SK-N-SH treated with all-trans-retinoic acid at 6 μM for 48 hours (cell line): ENCODE measurements around the gene CT47B1.
"Not testable (repeated sequence)": the region's sequence is repeated elsewhere in the genome, so short reads cannot be mapped to it uniquely, and the experiment has no call there.

ENCODE experiments used
- ATAC-seq: fragments of 200-7000 bp; cut with Tn5 transposase; 3 replicates; pipeline ENCODE4 v1.9.1; 2020; ENCODE audit warnings: mild to moderate bottlenecking, moderate library complexity
- ARNTL ChIP-seq: fragments of 450-650 bp; formaldehyde crosslinking; IDR thresholded peaks from 2 replicates; pipeline ENCODE4 v1.5.0; 2020; ENCODE audit warnings: low read depth, mild to moderate bottlenecking, moderate library complexity, borderline replicate concordance
- CSDC2 ChIP-seq: fragments of 250-450 bp; sonication (Bioruptor Pico); IDR thresholded peaks from 2 replicates; pipeline ENCODE4 v1.5.0; 2020; ENCODE audit warnings: mild to moderate bottlenecking, moderate library complexity
- ESRRG ChIP-seq: fragments of 250-450 bp; sonication (Bioruptor Pico); IDR thresholded peaks from 2 replicates; pipeline ENCODE4 v1.6.1; 2021; ENCODE audit warnings: mild to moderate bottlenecking
- GLIS3 ChIP-seq: fragments of 250-450 bp; sonication (Bioruptor Pico); IDR thresholded peaks from 2 replicates; pipeline ENCODE4 v1.5.0; 2020; ENCODE audit warnings: mild to moderate bottlenecking, moderate library complexity
- ISL1 ChIP-seq: fragments of 250-450 bp; sonication (Bioruptor Pico); IDR thresholded peaks from 2 replicates; pipeline ENCODE4 v2.1.2; 2022; ENCODE audit warnings: mild to moderate bottlenecking, moderate library complexity
- OSR1 ChIP-seq: fragments of 250-450 bp; sonication (Bioruptor Pico); IDR thresholded peaks from 2 replicates; pipeline ENCODE4 v1.8.0; 2022; ENCODE audit warnings: moderate library complexity, mild to moderate bottlenecking, inconsistent platforms
- RARB ChIP-seq: fragments of 250-450 bp; sonication (Bioruptor Pico); IDR thresholded peaks from 2 replicates; pipeline ENCODE4 v1.8.0; 2021; ENCODE audit warnings: mild to moderate bottlenecking, moderate library complexity
- SNAI2 ChIP-seq: fragments of 250-450 bp; sonication (Bioruptor Pico); IDR thresholded peaks from 2 replicates; pipeline ENCODE4 v1.5.0; 2020; ENCODE audit warnings: mild to moderate bottlenecking, moderate library complexity
- TCF4 ChIP-seq: fragments of 250-450 bp; sonication (Bioruptor Pico); IDR thresholded peaks from 2 replicates; pipeline ENCODE4 v1.8.0; 2021; ENCODE audit warnings: mild to moderate bottlenecking, moderate library complexity, borderline replicate concordance
- TOX ChIP-seq: fragments of 250-450 bp; sonication (Bioruptor Pico); IDR thresholded peaks from 2 replicates; pipeline ENCODE4 v1.8.0; 2021; ENCODE audit warnings: mild to moderate bottlenecking, moderate library complexity, borderline replicate concordance
- ZC3H10 ChIP-seq: fragments of 250-450 bp; sonication (Bioruptor Pico); IDR thresholded peaks from 2 replicates; pipeline ENCODE4 v1.5.1; 2021; ENCODE audit warnings: mild to moderate bottlenecking, moderate library complexity
- ZFP3 ChIP-seq: fragments of 250-450 bp; sonication (Bioruptor Pico); IDR thresholded peaks from 2 replicates; pipeline ENCODE4 v1.5.0; 2020; ENCODE audit warnings: mild to moderate bottlenecking, moderate library complexity
- ZFP30 ChIP-seq: fragments of 450-650 bp; formaldehyde crosslinking; IDR thresholded peaks from 2 replicates; pipeline ENCODE4 v1.5.0; 2022; ENCODE audit warnings: mild to moderate bottlenecking, moderate library complexity
- ZNF565 ChIP-seq: fragments of 450-650 bp; formaldehyde crosslinking; conservative IDR thresholded peaks from 2 replicates; pipeline ENCODE4 v1.5.0; 2020; ENCODE audit warnings: low read depth, mild to moderate bottlenecking, moderate library complexity
- ZNF70 ChIP-seq: fragments of 450-650 bp; formaldehyde crosslinking; IDR thresholded peaks from 2 replicates; pipeline ENCODE4 v1.5.0; 2020; ENCODE audit warnings: mild to moderate bottlenecking, moderate library complexity
- ZNF8 ChIP-seq: fragments of 450-650 bp; formaldehyde crosslinking; IDR thresholded peaks from 2 replicates; pipeline ENCODE4 v1.5.0; 2020; ENCODE audit warnings: mild to moderate bottlenecking, moderate library complexity
- TF ChIP-seq, protein P1 (sequence below): fragments of 250-450 bp; sonication (Bioruptor Pico); IDR thresholded peaks from 2 replicates; pipeline ENCODE4 v1.5.1; 2020; ENCODE audit warnings: low read depth, mild to moderate bottlenecking, moderate library complexity
- TF ChIP-seq, protein P2 (sequence below): fragments of 250-450 bp; sonication (Bioruptor Pico); IDR thresholded peaks from 2 replicates; pipeline ENCODE4 v1.5.1; 2021; ENCODE audit warnings: mild to moderate bottlenecking, moderate library complexity
- TF ChIP-seq, protein P3 (sequence below): fragments of 250-450 bp; sonication (Bioruptor Pico); IDR thresholded peaks from 2 replicates; pipeline ENCODE4 v1.5.0; 2020; ENCODE audit warnings: mild to moderate bottlenecking, moderate library complexity
- TF ChIP-seq, protein P4 (sequence below): fragments of 250-450 bp; sonication (Bioruptor Pico); IDR thresholded peaks from 2 replicates; pipeline ENCODE4 v1.8.0; 2020; ENCODE audit warnings: mild to moderate bottlenecking, moderate library complexity, borderline replicate concordance

CT47B1 gene

DNA sequence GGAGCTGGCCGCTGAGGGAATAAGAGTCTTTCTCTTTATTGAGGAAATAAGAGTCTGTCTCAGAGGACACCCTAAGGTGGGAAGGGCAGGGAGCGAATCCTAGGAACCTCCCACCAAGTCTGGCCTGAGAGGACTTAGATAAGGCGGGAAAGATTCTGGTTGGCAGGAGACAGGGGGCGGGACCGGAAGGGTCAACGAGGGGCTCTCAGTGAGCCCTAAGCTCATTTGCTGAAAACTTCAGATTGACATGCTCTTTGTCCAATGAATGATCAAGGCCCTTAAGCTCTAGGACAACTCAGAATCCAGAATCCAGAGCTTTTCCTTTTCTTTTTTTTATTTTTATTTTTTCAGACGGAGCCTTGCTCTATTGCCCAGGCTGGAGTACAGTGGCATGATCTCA lies at the start of gene CT47B1:
CT47B1 (minus strand) TSS at position 101 of the 400 bp plus-strand sequence. CDS start 196 bp downstream, outside the sequence.
- ATAC-seq, result not testable (repeated sequence)

DNA sequence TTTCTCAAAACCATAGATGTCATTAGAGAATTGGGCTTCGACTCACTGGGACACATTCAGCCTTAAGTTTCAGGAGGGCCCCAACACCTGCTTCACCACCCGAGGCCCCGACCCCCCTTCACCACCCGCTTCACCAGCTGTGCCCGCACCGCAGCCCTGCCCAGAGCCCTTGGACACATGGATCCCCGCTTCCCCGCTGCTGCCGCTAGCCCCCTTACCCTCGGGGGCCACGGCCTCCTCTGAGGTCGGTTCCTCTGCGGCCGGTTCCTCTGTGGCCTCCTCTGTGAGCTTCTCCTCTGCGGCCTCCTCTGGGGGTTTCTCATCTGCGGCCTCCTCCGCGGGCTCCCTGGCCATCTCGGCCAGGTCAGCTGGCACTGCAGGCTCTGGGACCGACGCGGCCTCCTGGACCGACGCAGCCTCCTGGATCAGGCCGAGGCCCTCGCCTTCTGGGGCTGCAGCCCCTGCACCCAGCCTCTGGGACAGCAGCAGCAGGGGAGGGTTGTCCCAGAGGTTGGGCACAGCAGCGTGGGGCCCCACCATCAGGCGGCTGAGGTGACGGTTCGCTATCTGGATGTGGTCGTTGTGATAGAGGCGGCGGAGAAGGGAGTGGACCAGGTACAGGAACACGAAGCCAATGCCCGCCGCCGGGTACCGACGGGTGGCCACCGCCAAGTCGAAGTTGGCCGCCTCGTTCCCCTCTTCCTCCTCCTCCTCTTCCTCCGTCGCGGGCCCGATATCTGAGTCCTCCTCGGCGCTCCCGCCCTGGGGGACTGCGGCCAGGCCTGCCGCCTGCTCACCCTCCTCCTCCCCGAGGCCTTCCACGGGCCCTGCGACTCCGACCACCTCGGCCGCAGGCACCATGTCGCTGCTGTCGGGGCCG lies 748 bp downstream of the CT47B1 start:
- TF ChIP-seq SNAI2, result no peak
- TF ChIP-seq CSDC2 (CRISPR knock-in tag), result no peak
- TF ChIP-seq TCF4, result no peak
- ATAC-seq, result no peak

DNA sequence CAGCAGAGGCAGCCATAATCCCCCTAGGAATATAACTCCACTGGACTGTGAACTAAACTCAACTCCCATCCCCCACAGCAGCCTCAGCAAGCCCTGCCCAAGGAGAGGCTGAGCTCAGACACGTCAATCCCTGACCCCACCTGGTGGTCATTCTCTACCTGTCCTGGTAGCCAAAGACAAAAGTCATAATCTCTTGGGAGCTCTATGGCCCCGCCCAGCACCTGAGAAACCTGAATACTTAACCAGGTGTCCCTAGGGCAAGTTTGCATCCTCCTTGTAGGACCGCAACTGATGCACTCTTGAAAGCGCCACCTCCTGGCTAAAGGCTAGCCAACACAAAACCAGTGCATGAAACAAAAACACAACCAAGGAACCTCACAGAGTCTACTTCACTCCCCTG lies 18.4 kb downstream of the CT47B1 start:
- no peak for TF ChIP-seq OSR1 (CRISPR knock-in tag)
- TF ChIP-seq, protein P1, sequence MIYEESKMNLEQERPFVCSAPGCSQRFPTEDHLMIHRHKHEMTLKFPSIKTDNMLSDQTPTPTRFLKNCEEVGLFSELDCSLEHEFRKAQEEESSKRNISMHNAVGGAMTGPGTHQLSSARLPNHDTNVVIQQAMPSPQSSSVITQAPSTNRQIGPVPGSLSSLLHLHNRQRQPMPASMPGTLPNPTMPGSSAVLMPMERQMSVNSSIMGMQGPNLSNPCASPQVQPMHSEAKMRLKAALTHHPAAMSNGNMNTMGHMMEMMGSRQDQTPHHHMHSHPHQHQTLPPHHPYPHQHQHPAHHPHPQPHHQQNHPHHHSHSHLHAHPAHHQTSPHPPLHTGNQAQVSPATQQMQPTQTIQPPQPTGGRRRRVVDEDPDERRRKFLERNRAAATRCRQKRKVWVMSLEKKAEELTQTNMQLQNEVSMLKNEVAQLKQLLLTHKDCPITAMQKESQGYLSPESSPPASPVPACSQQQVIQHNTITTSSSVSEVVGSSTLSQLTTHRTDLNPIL (CRISPR knock-in tag), result no peak
- TF ChIP-seq ZFP3, result no peak
- no peak for TF ChIP-seq TCF4
- TF ChIP-seq, protein P2, sequence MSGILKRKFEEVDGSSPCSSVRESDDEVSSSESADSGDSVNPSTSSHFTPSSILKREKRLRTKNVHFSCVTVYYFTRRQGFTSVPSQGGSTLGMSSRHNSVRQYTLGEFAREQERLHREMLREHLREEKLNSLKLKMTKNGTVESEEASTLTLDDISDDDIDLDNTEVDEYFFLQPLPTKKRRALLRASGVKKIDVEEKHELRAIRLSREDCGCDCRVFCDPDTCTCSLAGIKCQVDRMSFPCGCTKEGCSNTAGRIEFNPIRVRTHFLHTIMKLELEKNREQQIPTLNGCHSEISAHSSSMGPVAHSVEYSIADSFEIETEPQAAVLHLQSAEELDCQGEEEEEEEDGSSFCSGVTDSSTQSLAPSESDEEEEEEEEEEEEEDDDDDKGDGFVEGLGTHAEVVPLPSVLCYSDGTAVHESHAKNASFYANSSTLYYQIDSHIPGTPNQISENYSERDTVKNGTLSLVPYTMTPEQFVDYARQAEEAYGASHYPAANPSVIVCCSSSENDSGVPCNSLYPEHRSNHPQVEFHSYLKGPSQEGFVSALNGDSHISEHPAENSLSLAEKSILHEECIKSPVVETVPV (CRISPR knock-in tag), result no peak
- TF ChIP-seq ZNF70, result no peak
- TF ChIP-seq, protein P3, sequence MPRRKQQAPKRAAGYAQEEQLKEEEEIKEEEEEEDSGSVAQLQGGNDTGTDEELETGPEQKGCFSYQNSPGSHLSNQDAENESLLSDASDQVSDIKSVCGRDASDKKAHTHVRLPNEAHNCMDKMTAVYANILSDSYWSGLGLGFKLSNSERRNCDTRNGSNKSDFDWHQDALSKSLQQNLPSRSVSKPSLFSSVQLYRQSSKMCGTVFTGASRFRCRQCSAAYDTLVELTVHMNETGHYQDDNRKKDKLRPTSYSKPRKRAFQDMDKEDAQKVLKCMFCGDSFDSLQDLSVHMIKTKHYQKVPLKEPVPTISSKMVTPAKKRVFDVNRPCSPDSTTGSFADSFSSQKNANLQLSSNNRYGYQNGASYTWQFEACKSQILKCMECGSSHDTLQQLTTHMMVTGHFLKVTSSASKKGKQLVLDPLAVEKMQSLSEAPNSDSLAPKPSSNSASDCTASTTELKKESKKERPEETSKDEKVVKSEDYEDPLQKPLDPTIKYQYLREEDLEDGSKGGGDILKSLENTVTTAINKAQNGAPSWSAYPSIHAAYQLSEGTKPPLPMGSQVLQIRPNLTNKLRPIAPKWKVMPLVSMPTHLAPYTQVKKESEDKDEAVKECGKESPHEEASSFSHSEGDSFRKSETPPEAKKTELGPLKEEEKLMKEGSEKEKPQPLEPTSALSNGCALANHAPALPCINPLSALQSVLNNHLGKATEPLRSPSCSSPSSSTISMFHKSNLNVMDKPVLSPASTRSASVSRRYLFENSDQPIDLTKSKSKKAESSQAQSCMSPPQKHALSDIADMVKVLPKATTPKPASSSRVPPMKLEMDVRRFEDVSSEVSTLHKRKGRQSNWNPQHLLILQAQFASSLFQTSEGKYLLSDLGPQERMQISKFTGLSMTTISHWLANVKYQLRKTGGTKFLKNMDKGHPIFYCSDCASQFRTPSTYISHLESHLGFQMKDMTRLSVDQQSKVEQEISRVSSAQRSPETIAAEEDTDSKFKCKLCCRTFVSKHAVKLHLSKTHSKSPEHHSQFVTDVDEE (CRISPR knock-in tag), result no peak
- ATAC-seq, result no peak

DNA sequence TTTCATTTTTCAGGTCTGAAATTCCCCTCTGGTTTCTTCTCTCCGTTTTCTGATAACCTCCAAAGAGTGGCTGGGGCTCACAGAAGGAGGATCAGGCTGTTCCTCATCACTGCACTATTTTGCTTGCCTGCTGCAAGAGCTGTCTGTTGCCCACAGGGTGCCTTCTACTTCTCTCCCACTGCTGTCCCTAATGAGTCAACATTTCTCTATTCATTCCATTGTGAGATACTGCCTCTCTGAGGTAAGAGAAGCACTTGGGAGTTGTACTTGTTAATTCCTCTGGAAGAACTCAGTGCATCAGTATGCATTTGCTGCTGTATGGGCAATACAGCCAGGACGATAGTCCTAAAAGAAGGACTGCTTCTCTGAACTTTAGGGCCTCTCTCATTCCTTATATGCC lies 34.8 kb downstream of the CT47B1 start:
- TF ChIP-seq SNAI2, result no peak
- no peak for TF ChIP-seq ZNF565
- no peak for TF ChIP-seq ZC3H10
- TF ChIP-seq ZNF70, result no peak
- no peak for TF ChIP-seq ESRRG (CRISPR knock-in tag)
- TF ChIP-seq ARNTL (CRISPR knock-in tag), result no peak
- no peak for TF ChIP-seq ISL1 (CRISPR knock-in tag)
- TF ChIP-seq ZFP3, result no peak
- no peak for TF ChIP-seq ZFP30 (CRISPR knock-in tag)
- TF ChIP-seq, protein P4, sequence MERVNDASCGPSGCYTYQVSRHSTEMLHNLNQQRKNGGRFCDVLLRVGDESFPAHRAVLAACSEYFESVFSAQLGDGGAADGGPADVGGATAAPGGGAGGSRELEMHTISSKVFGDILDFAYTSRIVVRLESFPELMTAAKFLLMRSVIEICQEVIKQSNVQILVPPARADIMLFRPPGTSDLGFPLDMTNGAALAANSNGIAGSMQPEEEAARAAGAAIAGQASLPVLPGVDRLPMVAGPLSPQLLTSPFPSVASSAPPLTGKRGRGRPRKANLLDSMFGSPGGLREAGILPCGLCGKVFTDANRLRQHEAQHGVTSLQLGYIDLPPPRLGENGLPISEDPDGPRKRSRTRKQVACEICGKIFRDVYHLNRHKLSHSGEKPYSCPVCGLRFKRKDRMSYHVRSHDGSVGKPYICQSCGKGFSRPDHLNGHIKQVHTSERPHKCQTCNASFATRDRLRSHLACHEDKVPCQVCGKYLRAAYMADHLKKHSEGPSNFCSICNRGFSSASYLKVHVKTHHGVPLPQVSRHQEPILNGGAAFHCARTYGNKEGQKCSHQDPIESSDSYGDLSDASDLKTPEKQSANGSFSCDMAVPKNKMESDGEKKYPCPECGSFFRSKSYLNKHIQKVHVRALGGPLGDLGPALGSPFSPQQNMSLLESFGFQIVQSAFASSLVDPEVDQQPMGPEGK (CRISPR knock-in tag), result no peak
- TF ChIP-seq GLIS3 (CRISPR knock-in tag), result no peak
- no peak for TF ChIP-seq RARB (CRISPR knock-in tag)
- TF ChIP-seq TOX (CRISPR knock-in tag), result no peak
- TF ChIP-seq, protein P2 (CRISPR knock-in tag), result no peak
- TF ChIP-seq OSR1 (CRISPR knock-in tag), result no peak
- TF ChIP-seq, protein P1 (CRISPR knock-in tag), result no peak
- no peak for TF ChIP-seq ZNF8 (CRISPR knock-in tag)
- TF ChIP-seq, protein P3 (CRISPR knock-in tag), result no peak
- no peak for TF ChIP-seq TCF4
- no peak for ATAC-seq
